HG03175 (cell line): ENCODE results near the gene SPATA17.
"Not testable (repeated sequence)": the region's sequence is repeated elsewhere in the genome, so short reads cannot be mapped to it uniquely, and the experiment has no call there.

Experiments used
- ATAC-seq: cut with Tn5 transposase; IDR thresholded peaks from one replicate; pipeline ENCODE4 v1.9.1; 2021; ENCODE audit warnings: mild to moderate bottlenecking, moderate library complexity; ENCODE audit not compliant: unreplicated experiment

The SPATA17 gene

GRCh38 chr1:217674028-217674729, 43.0 kb downstream of the SPATA17 start:
- ATAC-seq: no peak

- no peak for ATAC-seq
These were observed 50.7 kb downstream of the SPATA17 start for GRCh38 chr1:217681806-217682205.

GRCh38 chr1:217687511-217687910, 56.4 kb downstream of the SPATA17 start:
- ATAC-seq: no peak

GRCh38 chr1:217696140-217696539, 65.0 kb downstream of the SPATA17 start:
- ATAC-seq: not testable (repeated sequence)

GRCh38 chr1:217703326-217703725, 72.2 kb downstream of the SPATA17 start:
- ATAC-seq: no peak

GRCh38 chr1:217712925-217713597, 81.9 kb downstream of the SPATA17 start:
- no peak for ATAC-seq

GRCh38 chr1:217715681-217716080, 84.5 kb downstream of the SPATA17 start:
- ATAC-seq: no peak

- ATAC-seq: no peak
These were observed 86.8 kb downstream of the SPATA17 start for GRCh38 chr1:217717959-217718358.

GRCh38 chr1:217718873-217719272, 87.7 kb downstream of the SPATA17 start:
- peak; percentile 50 for ATAC-seq

- no peak for ATAC-seq
These were observed 90.5 kb downstream of the SPATA17 start for GRCh38 chr1:217721692-217722091.

GRCh38 chr1:217734973-217735372, 103.8 kb downstream of the SPATA17 start:
- ATAC-seq: no peak

- no peak for ATAC-seq
These were observed 116.1 kb downstream of the SPATA17 start for GRCh38 chr1:217747156-217747769.

GRCh38 chr1:217769768-217770167, 138.6 kb downstream of the SPATA17 start:
- ATAC-seq: no peak

GRCh38 chr1:217770918-217771317, 139.8 kb downstream of the SPATA17 start:
- no peak for ATAC-seq

- no peak for ATAC-seq
These were observed 145.5 kb downstream of the SPATA17 start for GRCh38 chr1:217776693-217777092.

GRCh38 chr1:217781056-217781455, 149.9 kb downstream of the SPATA17 start:
- ATAC-seq: no peak

- no peak for ATAC-seq
These were observed 159.9 kb downstream of the SPATA17 start for GRCh38 chr1:217791091-217791490.

GRCh38 chr1:217805792-217806191, 174.6 kb downstream of the SPATA17 start:
- no peak for ATAC-seq

- ATAC-seq: no peak
These were observed 181.0 kb downstream of the SPATA17 start for GRCh38 chr1:217812175-217812574.

GRCh38 chr1:217813031-217813430, 181.9 kb downstream of the SPATA17 start:
- ATAC-seq: no peak

GRCh38 chr1:217837691-217838090, 206.5 kb downstream of the SPATA17 start:
- ATAC-seq: no peak

- ATAC-seq: no peak
These were observed 208.0 kb downstream of the SPATA17 start for GRCh38 chr1:217839161-217839560.
